Spleen (tissue), 11 donors: ENCODE measurements around the gene F2RL1. TPM values are rescaled to one million over a fixed set of nuclear protein-coding genes. Genes with fewer than 3 reads are reported as not detected.

Source experiments
- DNase-seq: peaks from one replicate; pipeline ENCODE4 v3.0.0-alpha.2; 2020
- H3K27ac ChIP-seq, 8 donors: fragments of 200-600 bp; sonication (generic) in 7 of 8; 1 replicate in 4 of 8; 2 replicates in 4 of 8; pipeline versions ENCODE4 v1.5.0 to v1.8.0; 2016 to 2021; ENCODE audit warnings: inconsistent platforms in 4 of 8, mild to moderate bottlenecking in 4 of 8, moderate library complexity in 1 of 8
- H3K27me3 ChIP-seq, 7 donors: fragments of 200-600 bp; sonication (generic) in 6 of 7; replicated peaks in 1 of 7; 1 replicate in 4 of 7; 2 replicates in 3 of 7; pipeline versions ENCODE4 v1.5.0 to v1.8.0; 2016 to 2021; ENCODE audit warnings: inconsistent platforms in 3 of 7, mild to moderate bottlenecking in 1 of 7
- H3K36me3 ChIP-seq, 6 donors: fragments of 200-600 bp; sonication (generic) in 5 of 6; 1 replicate in 4 of 6; 2 replicates in 2 of 6; pipeline versions ENCODE4 v1.5.0 to v1.8.0; 2016 to 2021; ENCODE audit warnings: inconsistent platforms in 2 of 6
- H3K4me1 ChIP-seq, 6 donors: fragments of 200-600 bp; sonication (generic) in 5 of 6; 1 replicate in 3 of 6; 2 replicates in 3 of 6; pipeline versions ENCODE4 v1.5.0 to v1.8.0; 2016 to 2021; ENCODE audit warnings: inconsistent platforms in 3 of 6
- H3K4me3 ChIP-seq, 8 donors: fragments of 200-600 bp; sonication (generic) in 7 of 8; 1 replicate in 4 of 8; 2 replicates in 4 of 8; pipeline versions ENCODE4 v1.5.0 to v1.8.0; 2016 to 2021; ENCODE audit warnings: inconsistent platforms in 4 of 8, mild to moderate bottlenecking in 4 of 8, moderate library complexity in 2 of 8
- H3K9me3 ChIP-seq, 8 donors: fragments of 200-600 bp; sonication (generic) in 7 of 8; 1 replicate in 4 of 8; 2 replicates in 4 of 8; pipeline versions ENCODE4 v1.5.0 to v1.8.0; 2016 to 2021; ENCODE audit warnings: inconsistent platforms in 4 of 8
- POLR2A ChIP-seq, 3 donors: fragments of 450-650 bp; IDR thresholded peaks; one replicate each; pipeline ENCODE4 v1.5.1; 2017; ENCODE audit warnings: antibody characterized with exemption in 3 of 3, mild to moderate bottlenecking in 1 of 3
- POLR2AphosphoS5 ChIP-seq, 3 donors: sonication (generic); formaldehyde crosslinking; IDR thresholded peaks; one replicate each; pipeline ENCODE4 v1.5.1; 2017; ENCODE audit warnings: antibody characterized with exemption in 3 of 3
- WGBS, 5 donors: extraction: QIAGEN DNeasy Blood & Tissue Kit in 3 of 5; methylation state at CpG; one replicate each; pipeline versions ENCODE4 v1.1.5 to v1.1.7; 2013 to 2018; 5-methylcytosine and 5-hydroxymethylcytosine counted together
- intact Hi-C: fragments of 100-400 bp; cut with DNase I; formaldehyde crosslinking; loops from one replicate; pipeline ENCODE4 v1.15.0; 2023; ENCODE audit warnings: low total_unique reads
- polyA plus RNA-seq, 3 donors: library from polyadenylated mRNA; stranded (reverse); fragments of 200-250 nt; gene quantifications; one replicate each; pipeline ENCODE4 v1.2.1, GENCODE V29; 2013
- total RNA-seq, 7 donors: library from RNA; depleted of rRNA in 3 of 7; stranded (reverse); fragments of >200 nt in 3 of 7; fragmentation: NEBNext Ultra II Directional in 4 of 7; extraction: Animal tissue kit (Norgen Biotek cat#: 25700) in 4 of 7; gene quantifications; one replicate each; pipeline versions ENCODE4 v1.1.0 to v1.2.1, GENCODE V29; 2016 to 2021
- TF ChIP-seq, protein P1 (sequence below), 11 experiments: fragments of 200-600 bp in 7 of 11; fragments of 450-650 bp in 4 of 11; sonication (generic) in 4 of 11; IDR thresholded peaks in 8 of 11; conservative IDR thresholded peaks in 3 of 11; 1 replicate in 7 of 11; 2 replicates in 4 of 11; pipeline versions ENCODE4 v1.4.0 to v1.8.0; 2016 to 2021; ENCODE audit warnings: antibody characterized with exemption in 11 of 11, inconsistent platforms in 4 of 11, mild to moderate bottlenecking in 1 of 11
- donor health status: healthy with polysubstance abuse.
- donor health status: DM: no; HTN: no; CAD: no; lungs with moderate emphysema.
- donor health status: DM: no; HTN: no; CAD: no.
- donor health status: Bipolar disorder and iron deficiency.
- donor health status: healthy.
- donor health status: DM: no; HTN: no; CAD: no.
- donor health status: DM: yes; HTN: yes; CAD: no.

Gene F2RL1
- total and polyA plus RNA-seq, 10 donors = 0.46 to 9.5 (median 4.6) TPM

DNA sequence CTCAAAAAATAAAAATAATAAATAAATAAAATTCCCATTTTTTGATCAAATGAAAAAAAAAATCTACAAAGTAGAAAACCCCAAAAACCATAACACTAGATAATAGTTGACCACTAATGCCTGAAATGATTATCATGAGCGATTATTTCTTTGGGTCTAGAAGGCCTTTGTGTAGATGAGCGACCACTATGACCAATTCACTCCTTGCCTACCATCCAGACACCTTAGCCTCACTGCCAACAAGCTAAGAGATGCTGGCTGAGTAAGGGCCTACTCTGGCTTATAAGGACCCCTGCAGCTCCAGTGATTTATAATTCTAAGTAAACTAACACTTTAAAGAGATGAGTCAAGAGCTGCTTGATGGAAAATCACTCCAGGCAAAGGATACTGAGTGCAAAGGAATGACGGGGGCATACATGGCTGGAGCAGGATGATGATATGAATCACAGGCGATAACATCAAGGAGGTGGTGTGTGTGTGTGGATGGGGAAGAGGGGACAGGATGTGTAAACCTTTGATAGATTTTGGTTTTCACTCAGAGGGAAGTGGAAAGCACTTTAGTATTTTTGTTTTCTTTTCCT lies 4.8 kb upstream of the F2RL1 start:
- peaks cover 0 to 29% (median 14%) of the 10 kb centered on the region in 7 donors for H3K27me3 ChIP-seq
- TF ChIP-seq, protein P1, sequence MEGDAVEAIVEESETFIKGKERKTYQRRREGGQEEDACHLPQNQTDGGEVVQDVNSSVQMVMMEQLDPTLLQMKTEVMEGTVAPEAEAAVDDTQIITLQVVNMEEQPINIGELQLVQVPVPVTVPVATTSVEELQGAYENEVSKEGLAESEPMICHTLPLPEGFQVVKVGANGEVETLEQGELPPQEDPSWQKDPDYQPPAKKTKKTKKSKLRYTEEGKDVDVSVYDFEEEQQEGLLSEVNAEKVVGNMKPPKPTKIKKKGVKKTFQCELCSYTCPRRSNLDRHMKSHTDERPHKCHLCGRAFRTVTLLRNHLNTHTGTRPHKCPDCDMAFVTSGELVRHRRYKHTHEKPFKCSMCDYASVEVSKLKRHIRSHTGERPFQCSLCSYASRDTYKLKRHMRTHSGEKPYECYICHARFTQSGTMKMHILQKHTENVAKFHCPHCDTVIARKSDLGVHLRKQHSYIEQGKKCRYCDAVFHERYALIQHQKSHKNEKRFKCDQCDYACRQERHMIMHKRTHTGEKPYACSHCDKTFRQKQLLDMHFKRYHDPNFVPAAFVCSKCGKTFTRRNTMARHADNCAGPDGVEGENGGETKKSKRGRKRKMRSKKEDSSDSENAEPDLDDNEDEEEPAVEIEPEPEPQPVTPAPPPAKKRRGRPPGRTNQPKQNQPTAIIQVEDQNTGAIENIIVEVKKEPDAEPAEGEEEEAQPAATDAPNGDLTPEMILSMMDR (IDR thresholded peaks at IDR 0.05 in 8 of 11, conservative IDR thresholded peaks at IDR 0.05 in 3 of 11) = no peak
- TF ChIP-seq POLR2A (IDR thresholded peaks at IDR 0.05) (no peak), POLR2AphosphoS5 (IDR thresholded peaks at IDR 0.05) (no peak)
- WGBS, 5 donors = 79 to 89% (median 81%) methylated on average over 4 of the region's 4 CpGs
- peaks cover 4 to 11% (median 9%) of the 10 kb centered on the region in 6 donors for H3K4me1 ChIP-seq
- no peaks in the 10 kb centered on the region for H3K9me3 ChIP-seq
- H3K27ac ChIP-seq = no peak overlapping the region
- DNase-seq = no peak
- intact Hi-C loops = no loop called here
- H3K4me3 ChIP-seq = no peak overlapping the region
- H3K36me3 ChIP-seq = no peaks in the 10 kb centered on the region

DNA sequence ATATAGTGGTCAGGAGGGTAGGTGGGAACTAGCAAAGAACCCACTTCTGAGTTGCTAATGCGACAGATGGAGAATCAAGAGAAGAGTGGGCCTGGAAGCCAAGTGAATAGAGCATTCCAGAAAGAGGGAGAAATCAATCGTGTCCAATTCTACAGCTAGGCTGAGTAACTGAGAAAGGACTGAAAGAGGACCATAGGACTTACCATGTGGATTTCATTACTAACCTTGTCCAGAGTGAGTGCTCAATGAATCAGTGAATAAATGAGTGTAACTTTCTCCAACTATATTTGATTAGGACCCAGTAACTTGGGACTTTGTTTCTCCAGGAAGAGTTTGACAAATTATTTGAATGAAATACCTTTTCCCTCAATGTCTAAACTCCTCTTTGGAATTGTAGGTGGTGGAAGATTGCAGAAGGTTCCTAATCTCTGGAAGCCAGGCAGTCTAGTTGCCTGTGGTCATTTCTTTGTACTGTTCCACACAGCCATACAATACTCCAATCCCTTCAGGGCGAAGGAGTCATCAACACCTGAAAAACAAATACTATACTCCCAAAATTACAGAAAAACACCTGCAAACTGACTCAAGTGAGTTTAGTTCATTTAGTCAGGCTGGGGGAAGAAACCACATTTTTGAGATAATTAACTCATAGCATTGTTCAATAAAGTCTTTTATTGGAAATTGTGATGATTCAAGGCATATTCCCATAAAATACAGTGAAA lies 2.6 kb upstream of the F2RL1 start:
- H3K4me3 ChIP-seq = no peak overlapping the region
- no peak overlapping the region for H3K27ac ChIP-seq
- intact Hi-C loops = no loop called here
- no peak for DNase-seq
- no peaks in the 10 kb centered on the region for H3K36me3 ChIP-seq
- H3K4me1 ChIP-seq = peaks cover 10 to 31% (median 20%) of the 10 kb centered on the region in 6 donors
- H3K9me3 ChIP-seq = no peaks in the 10 kb centered on the region
- peaks cover 0 to 50% (median 28%) of the 10 kb centered on the region in 7 donors for H3K27me3 ChIP-seq
- 82 to 91% (median 91%) methylated on average over 3 of the region's 3 CpGs for WGBS, 5 donors
- TF ChIP-seq POLR2A (IDR thresholded peaks at IDR 0.05) (no peak), POLR2AphosphoS5 (IDR thresholded peaks at IDR 0.05) (no peak)
- TF ChIP-seq, protein P1 (IDR thresholded peaks at IDR 0.05 in 8 of 11, conservative IDR thresholded peaks at IDR 0.05 in 3 of 11) = no peak

DNA sequence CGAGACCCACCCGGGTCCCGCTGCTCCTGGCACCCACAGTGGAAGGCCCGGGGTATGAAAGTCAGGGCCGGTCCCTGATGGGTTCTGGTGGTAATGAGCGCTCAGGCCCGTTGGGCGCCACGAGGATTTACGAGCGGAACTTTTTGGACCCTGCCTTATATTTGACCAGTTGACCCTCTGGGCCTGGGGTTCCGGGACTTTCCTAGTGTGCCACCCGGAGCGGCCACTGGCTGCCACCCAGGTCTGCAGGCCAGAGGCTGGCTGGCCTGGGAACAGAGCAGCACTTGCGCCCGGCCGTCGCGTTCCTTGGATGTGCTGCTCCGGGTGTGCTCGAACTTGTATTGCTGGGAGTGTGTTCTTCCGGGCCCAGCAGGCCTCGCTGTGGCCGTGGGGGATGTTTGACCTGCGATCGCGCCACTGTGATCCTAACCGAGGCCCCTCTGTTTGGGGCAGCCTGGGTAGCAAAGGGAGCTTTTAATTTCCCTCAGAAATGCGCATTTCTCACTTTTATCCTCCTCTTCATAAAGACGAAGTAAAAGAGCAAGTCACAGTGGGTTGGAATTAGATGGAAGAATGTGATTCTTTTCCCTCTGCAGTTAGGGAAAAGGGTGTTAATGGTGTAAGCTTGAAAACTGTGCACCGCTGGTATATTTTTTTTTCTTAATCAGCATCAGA lies 1.2 kb downstream of the F2RL1 start:
- DNase-seq = peak; percentile 75
- TF ChIP-seq, protein P1 (IDR thresholded peaks at IDR 0.05 in 8 of 11, conservative IDR thresholded peaks at IDR 0.05 in 3 of 11) = no peak
- no peak for TF ChIP-seq POLR2A (IDR thresholded peaks at IDR 0.05)
- TF ChIP-seq POLR2AphosphoS5 (IDR thresholded peaks at IDR 0.05) = no peak
- Histone ChIP-seq H3K27ac (peak overlapping the region in 3 of 8 donors; percentile 14 to 55 (median 40)), H3K4me1 (peaks cover 10 to 31% (median 20%) of the 10 kb centered on the region in 6 donors), H3K36me3 (no peaks in the 10 kb centered on the region), H3K27me3 (peaks cover 0 to 44% (median 28%) of the 10 kb centered on the region in 7 donors), H3K4me3 (peak overlapping the region; percentile 63 to 92 (median 70)), H3K9me3 (peaks cover 0 to 7% (median 0%) of the 10 kb centered on the region in 8 donors)
- 21 to 25% (median 23%) methylated on average over 21 to 31 of the region's 31 CpGs for WGBS, 5 donors
- intact Hi-C loops = no loop called here

DNA sequence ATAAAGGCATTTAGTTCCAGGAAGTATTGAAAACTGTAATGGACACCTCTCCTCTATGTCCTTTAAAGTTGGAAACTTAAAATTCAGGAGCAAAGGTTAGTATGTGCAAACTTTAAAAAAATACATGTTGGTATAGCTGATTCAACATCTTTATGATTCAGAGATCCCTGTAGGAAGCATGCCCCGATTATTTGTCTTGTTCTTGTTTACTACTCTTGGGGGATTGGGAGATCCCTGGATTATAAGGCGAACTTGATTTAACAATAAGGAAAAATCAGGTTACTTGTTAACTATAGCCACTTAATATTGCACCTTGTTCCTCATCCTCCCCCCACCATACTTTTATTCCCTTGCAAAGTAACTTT lies 1.7 kb downstream of the F2RL1 start:
- peaks cover 0 to 7% (median 0%) of the 10 kb centered on the region in 8 donors for H3K9me3 ChIP-seq
- no peaks in the 10 kb centered on the region for H3K36me3 ChIP-seq
- 53 to 64% (median 58%) methylated on average over 2 of the region's 2 CpGs for WGBS, 5 donors
- TF ChIP-seq POLR2A (IDR thresholded peaks at IDR 0.05) (no peak), POLR2AphosphoS5 (IDR thresholded peaks at IDR 0.05) (no peak)
- TF ChIP-seq, protein P1 (IDR thresholded peaks at IDR 0.05 in 8 of 11, conservative IDR thresholded peaks at IDR 0.05 in 3 of 11) = no peak
- intact Hi-C loops = no loop called here
- peak overlapping the region in 4 of 8 donors; percentile 67 to 92 (median 76) for H3K4me3 ChIP-seq
- no peak overlapping the region for H3K27ac ChIP-seq
- H3K4me1 ChIP-seq = peaks cover 10 to 31% (median 20%) of the 10 kb centered on the region in 6 donors
- H3K27me3 ChIP-seq = peaks cover 0 to 42% (median 28%) of the 10 kb centered on the region in 7 donors
- no peak for DNase-seq
